Endothelial cell of umbilical vein (primary cell): ENCODE measurements around the gene GFM2. TPM values are rescaled to one million over a fixed set of nuclear protein-coding genes. Genes with fewer than 3 reads are reported as not detected.

Source experiments
- BruUV-seq: library from RNA; stranded (reverse); fragments of 400-500 nt; replicated peaks from 2 replicates; lab custom pipeline; 2021; lab: Mats Ljungman, UMichigan
- CTCF ChIA-PET: fragments of 300-600, 350-600 bp; sonication (Branson Sonifier 250); formaldehyde crosslinking; loops from one replicate; lab custom pipeline; 2021; ENCODE audit warnings: antibody characterized with exemption, inconsistent platforms; lab: Charles Lee
- POLR2A ChIA-PET: fragments of 300-600, 350-600 bp; sonication (Branson Sonifier 250); formaldehyde crosslinking; loops from one replicate; lab custom pipeline; 2021; ENCODE audit warnings: antibody characterized with exemption, inconsistent platforms; lab: Charles Lee
- DNase-seq: peaks from one replicate; pipeline ENCODE4 v3.0.0-alpha.2; 2011; ENCODE audit warnings: low read depth, low spot score
- FAIRE-seq: peaks from 2 replicates; lab custom pipeline; 2011; peaks lifted over from hg19 to GRCh38; lab: Jason Lieb, UNC
- H2AFZ ChIP-seq: 2 replicates; pipeline ENCODE4 v1.6.0; 2012; ENCODE audit warnings: low read depth, low read length, control low read depth, inconsistent platforms
- H3K27ac ChIP-seq: 2 replicates; pipeline ENCODE4 v1.5.1; 2011; ENCODE audit warnings: low read depth, mild to moderate bottlenecking, control low read depth, low read length, moderate library complexity; ENCODE audit not compliant: insufficient read depth
- H3K27me3 ChIP-seq, 2 experiments: 2 replicates each; pipeline versions ENCODE4 v1.6.0 to v1.6.1; 2011; ENCODE audit warnings: low read length in 2 of 2, mixed read lengths in 1 of 2; ENCODE audit not compliant: control insufficient read depth in 2 of 2, insufficient read depth in 2 of 2
- H3K36me3 ChIP-seq, 2 experiments: 2 replicates in 1 of 2; 3 replicates in 1 of 2; pipeline ENCODE4 v1.5.1; 2011; ENCODE audit warnings: low read length in 2 of 2, mild to moderate bottlenecking in 1 of 2, moderate library complexity in 1 of 2; ENCODE audit not compliant: control insufficient read depth in 2 of 2, insufficient read depth in 2 of 2; ENCODE audit errors: extremely low read depth in 1 of 2
- H3K4me1 ChIP-seq: 3 replicates; pipeline ENCODE4 v1.5.1; 2011; ENCODE audit warnings: mild to moderate bottlenecking, low read length; ENCODE audit not compliant: control insufficient read depth, insufficient read depth; ENCODE audit errors: extremely low read depth
- H3K4me2 ChIP-seq: 2 replicates; pipeline ENCODE4 v1.6.1; 2011; ENCODE audit warnings: low read length, control low read depth, mixed read lengths; ENCODE audit not compliant: insufficient read depth
- H3K4me3 ChIP-seq, 3 experiments: fragments of 200-600 bp in 1 of 3; sonication (generic), shearing (Covaris generic) in 1 of 3; replicated peaks in 1 of 3; 2 replicates each; pipeline ENCODE4 v1.5.1; 2011 to 2016; ENCODE audit warnings: control low read depth in 3 of 3, low read length in 3 of 3, mild to moderate bottlenecking in 2 of 3, inconsistent platforms in 1 of 3, low read depth in 1 of 3, moderate library complexity in 1 of 3; ENCODE audit not compliant: insufficient read depth in 1 of 3
- H3K79me2 ChIP-seq: 2 replicates; pipeline ENCODE4 v1.6.0; 2012; ENCODE audit warnings: low read length, inconsistent platforms; ENCODE audit not compliant: control insufficient read depth, insufficient read depth
- H3K9ac ChIP-seq: replicated peaks from 2 replicates; pipeline ENCODE3; 2011; ENCODE audit warnings: low read length, control low read depth; ENCODE audit not compliant: insufficient read depth; ENCODE audit errors: extremely low read depth
- H3K9me1 ChIP-seq: replicated peaks from 3 replicates; pipeline ENCODE4 v1.6.0; 2011; ENCODE audit warnings: mild to moderate bottlenecking, low read length; ENCODE audit not compliant: control insufficient read depth, insufficient read depth; ENCODE audit errors: extremely low read depth
- H3K9me3 ChIP-seq: replicated peaks from 2 replicates; pipeline ENCODE4 v1.5.1; 2012; ENCODE audit warnings: low read length, inconsistent platforms; ENCODE audit not compliant: control insufficient read depth, insufficient read depth
- H4K20me1 ChIP-seq: replicated peaks from 2 replicates; pipeline ENCODE3; 2011; ENCODE audit warnings: mild to moderate bottlenecking, low read length; ENCODE audit not compliant: control insufficient read depth, insufficient read depth; ENCODE audit errors: extremely low read depth
- EZH2 ChIP-seq: IDR thresholded peaks from 2 replicates; pipeline ENCODE4 v1.6.1; 2012; ENCODE audit warnings: borderline replicate concordance, low read depth, mild to moderate bottlenecking, moderate library complexity, low read length, inconsistent platforms; ENCODE audit not compliant: severe bottlenecking
- FOS ChIP-seq: IDR thresholded peaks from 2 replicates; pipeline ENCODE4 v1.6.1; 2011; ENCODE audit warnings: mild to moderate bottlenecking, low read length, moderate library complexity, borderline replicate concordance; ENCODE audit not compliant: insufficient read depth
- JUN ChIP-seq: IDR thresholded peaks from 2 replicates; pipeline ENCODE4 v1.6.1; 2011; ENCODE audit warnings: borderline replicate concordance, low read depth; ENCODE audit not compliant: insufficient read length, insufficient read depth
- MYC ChIP-seq: IDR thresholded peaks from one replicate; pipeline ENCODE4 v1.6.1; 2011; ENCODE audit warnings: mild to moderate bottlenecking, low read depth, low read length
- POLR2AphosphoS5 ChIP-seq: IDR thresholded peaks from 2 replicates; pipeline ENCODE4 v1.6.1; 2012; ENCODE audit warnings: low read depth, mild to moderate bottlenecking, control low read depth, low read length, moderate library complexity; ENCODE audit not compliant: insufficient read depth
- dilution Hi-C: fragments of 300-500 bp; cut with MboI; formaldehyde crosslinking; loops from one replicate; pipeline ENCODE4 v1.15.0; 2019; ENCODE audit warnings: low sequenced_read_pairs; ENCODE audit not compliant: extremely low pct_ligation_motif_present
- intact Hi-C: fragments of 100-400 bp; cut with micrococcal nuclease; formaldehyde crosslinking; loops from one replicate; pipeline ENCODE4 v1.10.0; 2022
- polyA plus RNA-seq, 4 experiments: library from polyadenylated mRNA; depleted of rRNA in 3 of 4; stranded (reverse) in 3 of 4; unstranded in 1 of 4; fragments of >200 nt; gene quantifications; 2 replicates each; pipeline versions ENCODE4 v1.2.1 to v1.2.3, GENCODE V29; 2011 to 2012; ENCODE audit warnings: missing spikeins in 1 of 4
- total RNA-seq: library from RNA; stranded (reverse); gene quantifications from 2 replicates; pipeline ENCODE4 v1.2.3, GENCODE V29; 2021
- TF ChIP-seq, protein P1 (sequence below), 2 donors: IDR thresholded peaks; 1 replicate in 1 of 2; 2 replicates in 1 of 2; pipeline ENCODE4 v1.5.1; 2011; ENCODE audit warnings: low read length in 2 of 2, mild to moderate bottlenecking in 2 of 2, moderate library complexity in 2 of 2, control low read depth in 1 of 2, inconsistent platforms in 1 of 2, low read depth in 1 of 2; ENCODE audit not compliant: insufficient read depth in 1 of 2; ENCODE audit errors: extremely low read depth in 1 of 2

GFM2 gene
- total and polyA plus RNA-seq, 2 donors (not counting 3 experiments of a cell fraction or from before 2014, with no cell fraction given), result 16.5 to 29.0 TPM

DNA sequence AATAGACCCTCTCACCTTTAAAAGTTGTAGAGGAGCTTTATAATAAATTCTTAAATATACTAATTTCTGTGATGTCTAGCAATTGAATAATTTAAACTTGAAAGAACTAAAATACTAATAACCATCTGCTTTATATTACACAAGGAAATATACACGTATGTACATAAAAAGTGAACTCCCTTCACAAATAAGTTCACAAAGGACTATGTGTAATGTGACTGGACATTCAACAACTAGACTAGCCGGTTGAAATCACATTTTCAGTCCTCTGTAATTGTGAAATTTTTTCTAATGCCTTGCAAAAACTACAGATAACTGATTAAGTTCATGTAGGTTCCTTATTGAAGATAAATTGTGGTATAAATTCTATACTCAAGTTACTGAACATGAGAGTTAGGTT, 11.7 kb upstream of the GFM2 start:
- H3K27ac ChIP-seq, result no peak overlapping the region
- no peaks in the 10 kb centered on the region for H3K9me3 ChIP-seq
- H4K20me1 ChIP-seq, result no peaks in the 10 kb centered on the region
- H3K4me1 ChIP-seq, result no peaks in the 10 kb centered on the region
- no peak overlapping the region for H2AFZ ChIP-seq
- TF ChIP-seq MYC (no peak), EZH2 (no peak), FOS (no peak), POLR2AphosphoS5 (no peak)
- no TSS peak for BruUV-seq
- no peak overlapping the region for H3K4me3 ChIP-seq
- DNase-seq, result no peak
- no peak for FAIRE-seq
- no peak overlapping the region for H3K4me2 ChIP-seq
- intact Hi-C loops, result no loop called here
- no peak overlapping the region for H3K9ac ChIP-seq
- H3K79me2 ChIP-seq, result no peaks in the 10 kb centered on the region
- POLR2A ChIA-PET, result no interaction called here
- H3K27me3 ChIP-seq, result no peaks in the 10 kb centered on the region
- CTCF ChIA-PET, result no interaction called here
- no peaks in the 10 kb centered on the region for H3K9me1 ChIP-seq
- peaks cover 0 to 1% of the 10 kb centered on the region in 2 experiments for H3K36me3 ChIP-seq
- dilution Hi-C loops, result no loop called here

DNA sequence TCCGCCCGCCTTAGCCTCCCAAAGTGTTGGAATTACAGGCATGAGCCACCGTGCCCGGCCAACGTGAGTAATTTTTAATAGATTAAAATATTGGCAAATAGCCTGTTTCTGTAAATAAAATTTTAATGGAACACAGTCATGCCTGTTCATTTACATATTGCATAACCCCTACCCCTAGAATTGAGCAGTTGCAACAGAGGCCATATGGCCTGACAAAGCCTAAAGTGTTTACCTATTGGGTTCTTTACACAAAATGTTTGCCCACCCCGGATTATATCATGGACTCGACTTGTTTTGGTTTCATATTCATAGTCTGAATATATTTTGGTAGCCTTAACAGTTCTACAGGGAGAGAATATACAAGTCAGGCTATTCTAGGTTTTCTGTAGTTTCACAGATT, 5.4 kb upstream of the GFM2 start:
- dilution Hi-C loops (no loop called here), intact Hi-C loops (no loop called here)
- Histone ChIP-seq H3K79me2 (peaks cover 10% of the 10 kb centered on the region), H4K20me1 (no peaks in the 10 kb centered on the region), H3K4me3 (no peak overlapping the region), H3K9me3 (no peaks in the 10 kb centered on the region), H3K4me1 (peaks cover 8% of the 10 kb centered on the region), H3K4me2 (no peak overlapping the region), H3K9me1 (no peaks in the 10 kb centered on the region), H2AFZ (no peak overlapping the region), H3K36me3 (peaks cover 1 to 12% of the 10 kb centered on the region in 2 experiments), H3K27ac (no peak overlapping the region), H3K9ac (no peak overlapping the region), H3K27me3 (no peaks in the 10 kb centered on the region)
- DNase-seq (no peak), FAIRE-seq (no peak)
- CTCF ChIA-PET, result no interaction called here
- BruUV-seq, result no TSS peak
- POLR2A ChIA-PET, result no interaction called here
- TF ChIP-seq, protein P1, sequence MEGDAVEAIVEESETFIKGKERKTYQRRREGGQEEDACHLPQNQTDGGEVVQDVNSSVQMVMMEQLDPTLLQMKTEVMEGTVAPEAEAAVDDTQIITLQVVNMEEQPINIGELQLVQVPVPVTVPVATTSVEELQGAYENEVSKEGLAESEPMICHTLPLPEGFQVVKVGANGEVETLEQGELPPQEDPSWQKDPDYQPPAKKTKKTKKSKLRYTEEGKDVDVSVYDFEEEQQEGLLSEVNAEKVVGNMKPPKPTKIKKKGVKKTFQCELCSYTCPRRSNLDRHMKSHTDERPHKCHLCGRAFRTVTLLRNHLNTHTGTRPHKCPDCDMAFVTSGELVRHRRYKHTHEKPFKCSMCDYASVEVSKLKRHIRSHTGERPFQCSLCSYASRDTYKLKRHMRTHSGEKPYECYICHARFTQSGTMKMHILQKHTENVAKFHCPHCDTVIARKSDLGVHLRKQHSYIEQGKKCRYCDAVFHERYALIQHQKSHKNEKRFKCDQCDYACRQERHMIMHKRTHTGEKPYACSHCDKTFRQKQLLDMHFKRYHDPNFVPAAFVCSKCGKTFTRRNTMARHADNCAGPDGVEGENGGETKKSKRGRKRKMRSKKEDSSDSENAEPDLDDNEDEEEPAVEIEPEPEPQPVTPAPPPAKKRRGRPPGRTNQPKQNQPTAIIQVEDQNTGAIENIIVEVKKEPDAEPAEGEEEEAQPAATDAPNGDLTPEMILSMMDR (IDR thresholded peaks at IDR 0.05; ENCODE audit: extremely low read depth in 1 of 2, insufficient read depth in 1 of 2, low read depth in 1 of 2, low read length in 2 of 2), result no peak
- no peak for TF ChIP-seq JUN
